ENCODE measurements around the gene SZT2. TPM values are rescaled to one million over a fixed set of nuclear protein-coding genes. Genes with fewer than 3 reads are reported as not detected.
A peak's percentile ranks its signal among the peaks of the same experiment; 100 is the strongest.

The SZT2 gene
- total and polyA plus RNA-seq, 2 of the 13 experiments (the other 11 are each of a cell fraction or from before 2014, with no cell fraction given) = 8.0 to 8.8 TPM

GRCh38 chr1:43358746-43359693 is 30.7 kb upstream of the SZT2 start, which contains the start of gene CDC20 (continued):
- TF ChIP-seq TCF7 (IDR thresholded peaks at IDR 0.05; ENCODE audit: low read depth) (no peak), HNRNPL (IDR thresholded peaks at IDR 0.05; ENCODE audit: low read depth, low read length) (peak; percentile 49; the same call in 1 of the 2 replicates), ZNF558 (CRISPR knock-in tag; IDR thresholded peaks at IDR 0.05; ENCODE audit: borderline replicate concordance) (no peak), ZNF207 (IDR thresholded peaks at IDR 0.05; ENCODE audit: borderline replicate concordance) (no peak), SP1 (IDR thresholded peaks at IDR 0.05) (no peak), SP1 (CRISPR knock-in tag; IDR thresholded peaks at IDR 0.05) (peak; percentile 57), PITX1 (CRISPR knock-in tag; IDR thresholded peaks at IDR 0.05) (no peak), AFF4 (CRISPR knock-in tag; IDR thresholded peaks at IDR 0.05) (no peak), ZNF468 (CRISPR knock-in tag; IDR thresholded peaks at IDR 0.05) (no peak), ZBTB37 (CRISPR knock-in tag; IDR thresholded peaks at IDR 0.05) (no peak), HNF4G (IDR thresholded peaks at IDR 0.05; ENCODE audit: borderline replicate concordance, low read depth, low read length) (no peak), HNF4G (CRISPR knock-in tag; IDR thresholded peaks at IDR 0.05; ENCODE audit: borderline replicate concordance, low read depth) (no peak), SATB2 (CRISPR knock-in tag; IDR thresholded peaks at IDR 0.05) (0 out of 2 replicates have a peak, but pooled peaks have one; percentile 46), ZFP41 (CRISPR knock-in tag; IDR thresholded peaks at IDR 0.05; ENCODE audit: borderline replicate concordance) (0 out of 2 replicates have a peak, but pooled peaks have one; percentile 16), ISX (CRISPR knock-in tag; conservative IDR thresholded peaks at IDR 0.05) (0 out of 2 replicates have a peak, but pooled peaks have one; percentile 24), USF2 (IDR thresholded peaks at IDR 0.05; ENCODE audit: low read depth, low read length) (no peak), USF2 (CRISPR knock-in tag; IDR thresholded peaks at IDR 0.05; ENCODE audit: borderline replicate concordance) (no peak), ZNF710 (CRISPR knock-in tag; IDR thresholded peaks at IDR 0.05; ENCODE audit: borderline replicate concordance) (no peak)
